OCI-LY7 (cell line): ENCODE data around the gene SERTAD2. TPM values are rescaled to one million over a fixed set of nuclear protein-coding genes. Genes with fewer than 3 reads are reported as not detected.
A peak's percentile ranks its signal among the peaks of the same experiment; 100 is the strongest.

Experiments used
- BruUV-seq: library from RNA; stranded (reverse); fragments of 400-500 nt; replicated peaks from 2 replicates; lab custom pipeline; 2021; lab: Mats Ljungman, UMichigan
- CTCF ChIA-PET: fragments of 300-600 bp; sonication (Branson Sonifier 250); formaldehyde crosslinking; loops from one replicate; lab custom pipeline; 2022; ENCODE audit warnings: antibody characterized with exemption; ENCODE audit not compliant: unreplicated experiment; lab: Charles Lee
- POLR2A ChIA-PET: fragments of 300-600 bp; sonication (Branson Sonifier 250); formaldehyde crosslinking; loops from one replicate; lab custom pipeline; 2022; ENCODE audit warnings: antibody characterized with exemption; lab: Charles Lee
- DNase-seq: peaks from one replicate; pipeline ENCODE4 v3.0.0-alpha.2; 2015; ENCODE audit warnings: low spot score
- H2AFZ ChIP-seq: fragments of 200-600 bp; sonication (generic), shearing (Covaris generic); 2 replicates; pipeline ENCODE4 v1.6.1; 2014; ENCODE audit warnings: mild to moderate bottlenecking, antibody characterized with exemption, low read length, moderate library complexity
- H3K27ac ChIP-seq: fragments of 200-600 bp; sonication (generic); 2 replicates; pipeline ENCODE4 v1.5.1; 2014; ENCODE audit warnings: mixed run types, low read depth, mild to moderate bottlenecking, moderate library complexity, low read length, inconsistent platforms; ENCODE audit not compliant: poor library complexity, severe bottlenecking
- H3K36me3 ChIP-seq: fragments of 200-600 bp; sonication (generic); 2 replicates; pipeline ENCODE4 v1.6.1; 2014; ENCODE audit warnings: mild to moderate bottlenecking, antibody characterized with exemption, low read length, moderate library complexity, mixed read lengths; ENCODE audit not compliant: insufficient read depth
- H3K4me1 ChIP-seq: fragments of 200-600 bp; sonication (generic); 2 replicates; pipeline ENCODE4 v1.5.1; 2014; ENCODE audit warnings: mild to moderate bottlenecking, low read length; ENCODE audit not compliant: insufficient read depth, poor library complexity, severe bottlenecking
- H3K4me2 ChIP-seq: fragments of 200-600 bp; sonication (generic); 2 replicates; pipeline ENCODE4 v1.6.1; 2014; ENCODE audit warnings: mild to moderate bottlenecking, low read length
- H3K4me3 ChIP-seq: fragments of 200-600 bp; sonication (generic); 2 replicates; pipeline ENCODE4 v1.5.1; 2014; ENCODE audit warnings: mild to moderate bottlenecking, low read depth, low read length; ENCODE audit not compliant: poor library complexity, severe bottlenecking
- H3K79me2 ChIP-seq: fragments of 200-600 bp; sonication (generic); 2 replicates; pipeline ENCODE4 v1.6.1; 2016; ENCODE audit warnings: low read depth, mild to moderate bottlenecking, low read length, moderate library complexity, mixed read lengths; ENCODE audit not compliant: insufficient read depth
- H3K9me2 ChIP-seq: fragments of 200-600 bp; sonication (generic); 2 replicates; pipeline ENCODE4 v1.6.1; 2016; ENCODE audit warnings: mild to moderate bottlenecking, low read length, mixed read lengths; ENCODE audit not compliant: insufficient read depth
- H3K9me3 ChIP-seq: fragments of 200-600 bp; sonication (generic); 2 replicates; pipeline ENCODE4 v1.6.1; 2014; ENCODE audit warnings: mild to moderate bottlenecking, mixed run types, low read length, mixed read lengths
- H4K20me1 ChIP-seq: fragments of 200-600 bp; sonication (generic); 2 replicates; pipeline ENCODE4 v1.6.1; 2014; ENCODE audit warnings: mild to moderate bottlenecking, antibody characterized with exemption, low read length, moderate library complexity, mixed read lengths; ENCODE audit not compliant: insufficient read depth
- CTCF ChIP-seq: fragments of 200-600 bp; sonication (generic); conservative IDR thresholded peaks from 2 replicates; pipeline ENCODE4 v1.5.1; 2014; ENCODE audit warnings: mild to moderate bottlenecking, antibody characterized with exemption, low read length, moderate library complexity, mixed read lengths
- EZH2phosphoT487 ChIP-seq: fragments of 200-600 bp; sonication (generic); IDR thresholded peaks from 2 replicates; pipeline ENCODE4 v1.6.1; 2018; ENCODE audit warnings: low read depth, borderline replicate concordance, mild to moderate bottlenecking, mixed run types, antibody characterized with exemption, low read length, moderate library complexity, mixed read lengths
- intact Hi-C: fragments of 100-400 bp; cut with micrococcal nuclease; formaldehyde crosslinking; loops from one replicate; pipeline ENCODE4 v1.10.0; 2022; ENCODE audit not compliant: unreplicated experiment
- total RNA-seq, 2 experiments: library from RNA; depleted of rRNA in 1 of 2; stranded (reverse); fragments of >200 nt in 1 of 2; shearing (Covaris generic) in 1 of 2; gene quantifications; 2 replicates each; pipeline ENCODE4 v1.2.3, GENCODE V29; 2014 to 2022

SERTAD2 gene
- total RNA-seq, 2 experiments from 2014 or later, result 11.5 to 54.5 TPM

- Histone ChIP-seq H3K36me3 (peaks cover 3% of the 10 kb centered on the region), H2AFZ (no peak overlapping the region), H3K4me2 (no peak overlapping the region), H3K9me3 (no peaks in the 10 kb centered on the region), H3K9me2 (no peaks in the 10 kb centered on the region), H3K4me3 (no peak overlapping the region), H3K27ac (no peak overlapping the region), H3K4me1 (peaks cover 55% of the 10 kb centered on the region), H4K20me1 (no peaks in the 10 kb centered on the region), H3K79me2 (peaks cover 28% of the 10 kb centered on the region; the same call in 1 of the 2 replicates)
- ChIA-PET POLR2A (interaction anchor here (1.0 to 7.8 kb wide), 2 partner anchors 11 to 77 kb away, joined by 3 to 101 read pairs; partner anchors contain the start of gene SERTAD2), CTCF (no interaction called here)
- no TSS peak for BruUV-seq
- intact Hi-C loops, result no loop called here
- no peak for DNase-seq
- no peak for TF ChIP-seq CTCF
- no peak for TF ChIP-seq EZH2phosphoT487
Observed at GRCh38 chr2:64670047-64670446, 16.3 kb upstream of the SERTAD2 start.

- TF ChIP-seq CTCF, result no peak
- no peak for TF ChIP-seq EZH2phosphoT487
- H3K4me1 ChIP-seq, result peaks cover 63% of the 10 kb centered on the region
Observed at GRCh38 chr2:64669288-64669687, 15.6 kb upstream of the SERTAD2 start.

GRCh38 chr2:64668542-64668941 is 14.8 kb upstream of the SERTAD2 start:
- Histone ChIP-seq H3K4me3 (no peak overlapping the region), H3K9me3 (no peaks in the 10 kb centered on the region), H2AFZ (no peak overlapping the region), H3K4me2 (peak overlapping the region; percentile 80; the same call in 1 of the 2 replicates), H3K36me3 (peaks cover 3% of the 10 kb centered on the region), H3K27ac (peak overlapping the region; percentile 95), H3K79me2 (peaks cover 42% of the 10 kb centered on the region; the same call in 1 of the 2 replicates), H4K20me1 (no peaks in the 10 kb centered on the region), H3K9me2 (no peaks in the 10 kb centered on the region), H3K4me1 (peaks cover 70% of the 10 kb centered on the region)
- CTCF ChIA-PET, result no interaction called here
- DNase-seq, result no peak
- no peak for TF ChIP-seq EZH2phosphoT487
- no TSS peak for BruUV-seq
- POLR2A ChIA-PET, result interaction anchor here (7.6 to 8.3 kb wide), 2 partner anchors 15 to 80 kb away, joined by 98 to 146 read pairs; partner anchors contain the start of gene SERTAD2
- intact Hi-C loops, result no loop called here

More at GRCh38 chr2:64669288-64669687, 15.6 kb upstream of the SERTAD2 start:
- H2AFZ ChIP-seq, result no peak overlapping the region
- H3K4me3 ChIP-seq, result no peak overlapping the region
- H3K27ac ChIP-seq, result peak overlapping the region; percentile 95
- H4K20me1 ChIP-seq, result no peaks in the 10 kb centered on the region
- POLR2A ChIA-PET, result no interaction called here
- no peaks in the 10 kb centered on the region for H3K9me3 ChIP-seq
- H3K36me3 ChIP-seq, result peaks cover 3% of the 10 kb centered on the region
- H3K9me2 ChIP-seq, result no peaks in the 10 kb centered on the region
- intact Hi-C loops, result no loop called here
- DNase-seq, result no peak
- CTCF ChIA-PET, result no interaction called here
- H3K79me2 ChIP-seq, result peaks cover 36% of the 10 kb centered on the region; the same call in 1 of the 2 replicates
- no peak overlapping the region for H3K4me2 ChIP-seq
- no TSS peak for BruUV-seq
